Astrocyte of the spinal cord (primary cell): ENCODE data around the gene C3orf62.
"Not testable (repeated sequence)": the region's sequence is repeated elsewhere in the genome, so short reads cannot be mapped to it uniquely, and the experiment has no call there.

Experiments used
- DNase-seq: peaks from one replicate; pipeline ENCODE4 v3.0.0; 2011; ENCODE audit warnings: low read depth, low spot score
- H3K4me3 ChIP-seq: 2 replicates; pipeline ENCODE4 v1.5.1; 2011; ENCODE audit warnings: low read depth, mild to moderate bottlenecking, low read length, moderate library complexity
- CTCF ChIP-seq: IDR thresholded peaks from 2 replicates; pipeline ENCODE4 v1.5.1; 2012; ENCODE audit warnings: low read depth, mild to moderate bottlenecking, low read length, inconsistent platforms
- in situ Hi-C: cut with HindIII; loops from 2 replicates; pipeline ENCODE4 v1.10.0; 2017; ENCODE audit warnings: low sequenced_read_pairs

Gene C3orf62

GRCh38 chr3:49244581-49245205, 32.3 kb downstream of the C3orf62 start:
- no peak for DNase-seq
- TF ChIP-seq CTCF: no peak
- no peak overlapping the region for H3K4me3 ChIP-seq
- in situ Hi-C loops: no loop called here

- in situ Hi-C loops, H3K4me3 ChIP-seq, DNase-seq: not testable (repeated sequence)
Observed at GRCh38 chr3:49240091-49240490, 36.9 kb downstream of the C3orf62 start.

GRCh38 chr3:49238274-49239127, 38.5 kb downstream of the C3orf62 start:
- no peak overlapping the region for H3K4me3 ChIP-seq
- TF ChIP-seq CTCF: no peak
- DNase-seq: peak; percentile 13
- in situ Hi-C loops: no loop called here

- DNase-seq: no peak
- TF ChIP-seq CTCF: no peak
- H3K4me3 ChIP-seq: no peak overlapping the region
- in situ Hi-C loops: no loop called here
Observed at GRCh38 chr3:49237344-49237743, 39.7 kb downstream of the C3orf62 start.

- no peak overlapping the region for H3K4me3 ChIP-seq
- no peak for DNase-seq
- TF ChIP-seq CTCF: no peak
- in situ Hi-C loops: no loop called here
Observed at GRCh38 chr3:49236226-49236625, 40.8 kb downstream of the C3orf62 start.

- DNase-seq, H3K4me3 ChIP-seq, in situ Hi-C loops: not testable (repeated sequence)
Observed at GRCh38 chr3:49228817-49229216, 48.2 kb downstream of the C3orf62 start.

- TF ChIP-seq CTCF: no peak
- in situ Hi-C loops: no loop called here
- DNase-seq: no peak
Observed at GRCh38 chr3:49222002-49222401, 55.0 kb downstream of the C3orf62 start.

GRCh38 chr3:49220985-49221563, 56.0 kb downstream of the C3orf62 start:
- in situ Hi-C loops, H3K4me3 ChIP-seq, DNase-seq: not testable (repeated sequence)

More at GRCh38 chr3:49222002-49222401, 55.0 kb downstream of the C3orf62 start:
- H3K4me3 ChIP-seq: no peak overlapping the region
